NCI-H1048 (cell line): ENCODE results near the gene ACHE.

ENCODE experiments used
- DNase-seq: peaks from one replicate; lab custom pipeline; 2025; lab: John Stamatoyannopoulos, UW

The ACHE gene

GRCh38 chr7:100884736-100885439 lies 10.8 kb downstream of the ACHE start:
- no peak for DNase-seq

GRCh38 chr7:100882785-100883526 lies 12.7 kb downstream of the ACHE start:
- no peak for DNase-seq

- DNase-seq: no peak
Observed at GRCh38 chr7:100882201-100882600, 13.5 kb downstream of the ACHE start.

GRCh38 chr7:100881136-100881535 lies 14.6 kb downstream of the ACHE start:
- DNase-seq: no peak

GRCh38 chr7:100880645-100881044 lies 15.0 kb downstream of the ACHE start:
- DNase-seq: no peak

GRCh38 chr7:100879685-100880261 lies 15.9 kb downstream of the ACHE start:
- DNase-seq: no peak

GRCh38 chr7:100878685-100879084 lies 17.0 kb downstream of the ACHE start:
- DNase-seq: no peak

GRCh38 chr7:100878013-100878412 lies 17.7 kb downstream of the ACHE start:
- no peak for DNase-seq

GRCh38 chr7:100875356-100875751 lies 20.3 kb downstream of the ACHE start:
- no peak for DNase-seq

GRCh38 chr7:100874577-100875355 lies 20.9 kb downstream of the ACHE start, which contains the start of gene SRRT:
TSS of gene SRRT (plus strand) at chr7:100875103. CDS start at chr7:100875591, 488 bp downstream.
- DNase-seq: peak; percentile 98

GRCh38 chr7:100874300-100874576 lies 21.4 kb downstream of the ACHE start:
- no peak for DNase-seq

GRCh38 chr7:100873599-100874299 lies 21.9 kb downstream of the ACHE start:
- DNase-seq: no peak

- no peak for DNase-seq
Observed at GRCh38 chr7:100867776-100868485, 27.8 kb downstream of the ACHE start.

GRCh38 chr7:100867040-100867775 lies 28.5 kb downstream of the ACHE start, which contains the start of gene TRIP6:
TSS of gene TRIP6 (plus strand) at chr7:100867387. CDS start at chr7:100867498, 111 bp downstream.
- DNase-seq: peak; percentile 45

GRCh38 chr7:100866729-100867039 lies 29.0 kb downstream of the ACHE start:
- DNase-seq: no peak

- DNase-seq: no peak
Observed at GRCh38 chr7:100865938-100866728, 29.6 kb downstream of the ACHE start.

- peak; percentile 68 for DNase-seq
Observed at GRCh38 chr7:100865372-100865911, 30.2 kb downstream of the ACHE start.

GRCh38 chr7:100864263-100864845 lies 31.3 kb downstream of the ACHE start:
- no peak for DNase-seq

- DNase-seq: no peak
Observed at GRCh38 chr7:100863406-100863950, 32.2 kb downstream of the ACHE start.
